ENCODE measurements around the gene TRAPPC3L. TPM values are rescaled to one million over a fixed set of nuclear protein-coding genes. Genes with fewer than 3 reads are reported as not detected.

Gene TRAPPC3L
- total and polyA plus RNA-seq, 2 of the 13 experiments (the other 11 are each of a cell fraction or from before 2014, with no cell fraction given): not detected

DNA sequence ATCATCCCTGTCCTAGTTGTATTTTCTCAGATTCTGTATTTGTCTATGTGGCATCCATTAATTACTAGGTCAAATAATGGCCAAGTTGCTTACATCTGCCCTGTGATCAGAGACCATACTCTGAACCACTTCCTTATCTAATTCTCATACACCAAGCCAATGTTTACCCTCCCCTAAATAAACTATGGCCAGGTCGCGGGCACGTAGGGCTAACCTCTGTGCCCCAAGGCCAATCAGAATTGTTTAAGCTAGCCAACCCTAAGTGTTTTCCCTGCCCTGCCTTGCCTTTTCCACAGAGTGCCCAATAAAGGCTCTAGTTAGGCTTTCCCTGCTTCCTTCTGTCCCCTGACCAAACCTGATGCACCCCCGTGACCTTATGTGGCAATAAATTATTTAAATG lies 5.3 kb upstream of the TRAPPC3L start (continued):
- no peak for TF ChIP-seq HNRNPL (IDR thresholded peaks at IDR 0.05; ENCODE audit: low read depth, low read length)
- no peak for TF ChIP-seq ZNF263 (CRISPR knock-in tag; IDR thresholded peaks at IDR 0.05)
- TF ChIP-seq, protein P1, sequence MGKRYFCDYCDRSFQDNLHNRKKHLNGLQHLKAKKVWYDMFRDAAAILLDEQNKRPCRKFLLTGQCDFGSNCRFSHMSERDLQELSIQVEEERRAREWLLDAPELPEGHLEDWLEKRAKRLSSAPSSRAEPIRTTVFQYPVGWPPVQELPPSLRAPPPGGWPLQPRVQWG (CRISPR knock-in tag; IDR thresholded peaks at IDR 0.05; ENCODE audit: borderline replicate concordance, low read depth): no peak
- no peak for TF ChIP-seq TBP (CRISPR knock-in tag; IDR thresholded peaks at IDR 0.05)
- no peak for TF ChIP-seq KLF16 (CRISPR knock-in tag; IDR thresholded peaks at IDR 0.05)
- TF ChIP-seq, protein P2, sequence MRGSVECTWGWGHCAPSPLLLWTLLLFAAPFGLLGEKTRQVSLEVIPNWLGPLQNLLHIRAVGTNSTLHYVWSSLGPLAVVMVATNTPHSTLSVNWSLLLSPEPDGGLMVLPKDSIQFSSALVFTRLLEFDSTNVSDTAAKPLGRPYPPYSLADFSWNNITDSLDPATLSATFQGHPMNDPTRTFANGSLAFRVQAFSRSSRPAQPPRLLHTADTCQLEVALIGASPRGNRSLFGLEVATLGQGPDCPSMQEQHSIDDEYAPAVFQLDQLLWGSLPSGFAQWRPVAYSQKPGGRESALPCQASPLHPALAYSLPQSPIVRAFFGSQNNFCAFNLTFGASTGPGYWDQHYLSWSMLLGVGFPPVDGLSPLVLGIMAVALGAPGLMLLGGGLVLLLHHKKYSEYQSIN (CRISPR knock-in tag; IDR thresholded peaks at IDR 0.05; ENCODE audit: borderline replicate concordance): no peak
- no peak for TF ChIP-seq ZNF230 (CRISPR knock-in tag; IDR thresholded peaks at IDR 0.05)
- no peak for TF ChIP-seq ZNF232 (CRISPR knock-in tag; IDR thresholded peaks at IDR 0.05; ENCODE audit: borderline replicate concordance)
- TF ChIP-seq ZNF709 (CRISPR knock-in tag; IDR thresholded peaks at IDR 0.05): no peak
- TF ChIP-seq, protein P3, sequence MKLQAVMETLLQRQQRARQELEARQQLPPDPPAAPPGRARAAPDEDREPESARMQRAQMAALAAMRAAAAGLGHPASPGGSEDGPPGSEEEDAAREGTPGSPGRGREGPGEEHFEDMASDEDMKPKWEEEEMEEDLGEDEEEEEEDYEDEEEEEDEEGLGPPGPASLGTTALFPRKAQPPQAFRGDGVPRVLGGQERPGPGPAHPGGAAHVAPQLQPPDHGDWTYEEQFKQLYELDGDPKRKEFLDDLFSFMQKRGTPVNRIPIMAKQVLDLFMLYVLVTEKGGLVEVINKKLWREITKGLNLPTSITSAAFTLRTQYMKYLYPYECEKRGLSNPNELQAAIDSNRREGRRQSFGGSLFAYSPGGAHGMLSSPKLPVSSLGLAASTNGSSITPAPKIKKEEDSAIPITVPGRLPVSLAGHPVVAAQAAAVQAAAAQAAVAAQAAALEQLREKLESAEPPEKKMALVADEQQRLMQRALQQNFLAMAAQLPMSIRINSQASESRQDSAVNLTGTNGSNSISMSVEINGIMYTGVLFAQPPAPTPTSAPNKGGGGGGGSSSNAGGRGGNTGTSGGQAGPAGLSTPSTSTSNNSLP (IDR thresholded peaks at IDR 0.05; ENCODE audit: low read depth, low read length): peak; percentile 68
- TF ChIP-seq RBM22 (optimal IDR thresholded peaks at IDR 0.05; ENCODE audit: low read length): no peak
- no peak for TF ChIP-seq ZFP36L2 (CRISPR knock-in tag; IDR thresholded peaks at IDR 0.05)
- TF ChIP-seq, protein P4, sequence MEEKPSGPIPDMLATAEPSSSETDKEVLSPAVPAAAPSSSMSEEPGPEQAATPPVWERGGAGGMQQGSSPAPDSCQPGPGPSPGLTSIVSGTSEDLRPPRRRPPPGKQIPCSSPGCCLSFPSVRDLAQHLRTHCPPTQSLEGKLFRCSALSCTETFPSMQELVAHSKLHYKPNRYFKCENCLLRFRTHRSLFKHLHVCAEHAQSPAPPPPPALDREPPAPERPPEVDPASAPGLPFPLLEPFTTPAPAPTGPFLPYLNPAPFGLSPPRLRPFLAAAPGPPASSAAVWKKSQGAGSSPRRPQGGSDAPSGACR (CRISPR knock-in tag; IDR thresholded peaks at IDR 0.05): no peak
- no peak for TF ChIP-seq CBX5 (CRISPR knock-in tag; IDR thresholded peaks at IDR 0.05; ENCODE audit: borderline replicate concordance)
- TF ChIP-seq SYNCRIP (IDR thresholded peaks at IDR 0.05; ENCODE audit: insufficient read depth, low read depth, low read length): no peak
- no peak for TF ChIP-seq EZH2 (conservative IDR thresholded peaks at IDR 0.05; ENCODE audit: low read depth, low read length)
- peak; percentile 49; the same call in 1 of the 2 replicates for TF ChIP-seq BCL6 (CRISPR knock-in tag; IDR thresholded peaks at IDR 0.05)
- TF ChIP-seq SP140L (CRISPR knock-in tag; IDR thresholded peaks at IDR 0.05; ENCODE audit: borderline replicate concordance): no peak
- peak; percentile 76; the same call in 1 of the 2 replicates for TF ChIP-seq ZNF441 (CRISPR knock-in tag; IDR thresholded peaks at IDR 0.05; ENCODE audit: borderline replicate concordance)
- TF ChIP-seq, protein P5, sequence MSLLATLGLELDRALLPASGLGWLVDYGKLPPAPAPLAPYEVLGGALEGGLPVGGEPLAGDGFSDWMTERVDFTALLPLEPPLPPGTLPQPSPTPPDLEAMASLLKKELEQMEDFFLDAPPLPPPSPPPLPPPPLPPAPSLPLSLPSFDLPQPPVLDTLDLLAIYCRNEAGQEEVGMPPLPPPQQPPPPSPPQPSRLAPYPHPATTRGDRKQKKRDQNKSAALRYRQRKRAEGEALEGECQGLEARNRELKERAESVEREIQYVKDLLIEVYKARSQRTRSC (CRISPR knock-in tag; IDR thresholded peaks at IDR 0.05; ENCODE audit: low read depth): no peak
- no peak for TF ChIP-seq PHF8 (CRISPR knock-in tag; IDR thresholded peaks at IDR 0.05)
- TF ChIP-seq, protein P6, sequence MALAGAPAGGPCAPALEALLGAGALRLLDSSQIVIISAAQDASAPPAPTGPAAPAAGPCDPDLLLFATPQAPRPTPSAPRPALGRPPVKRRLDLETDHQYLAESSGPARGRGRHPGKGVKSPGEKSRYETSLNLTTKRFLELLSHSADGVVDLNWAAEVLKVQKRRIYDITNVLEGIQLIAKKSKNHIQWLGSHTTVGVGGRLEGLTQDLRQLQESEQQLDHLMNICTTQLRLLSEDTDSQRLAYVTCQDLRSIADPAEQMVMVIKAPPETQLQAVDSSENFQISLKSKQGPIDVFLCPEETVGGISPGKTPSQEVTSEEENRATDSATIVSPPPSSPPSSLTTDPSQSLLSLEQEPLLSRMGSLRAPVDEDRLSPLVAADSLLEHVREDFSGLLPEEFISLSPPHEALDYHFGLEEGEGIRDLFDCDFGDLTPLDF (CRISPR knock-in tag; IDR thresholded peaks at IDR 0.05): no peak
- no peak for TF ChIP-seq ZNF24 (IDR thresholded peaks at IDR 0.05)
- no peak for TF ChIP-seq ZNF367 (CRISPR knock-in tag; IDR thresholded peaks at IDR 0.05; ENCODE audit: borderline replicate concordance)
- TF ChIP-seq, protein P7, sequence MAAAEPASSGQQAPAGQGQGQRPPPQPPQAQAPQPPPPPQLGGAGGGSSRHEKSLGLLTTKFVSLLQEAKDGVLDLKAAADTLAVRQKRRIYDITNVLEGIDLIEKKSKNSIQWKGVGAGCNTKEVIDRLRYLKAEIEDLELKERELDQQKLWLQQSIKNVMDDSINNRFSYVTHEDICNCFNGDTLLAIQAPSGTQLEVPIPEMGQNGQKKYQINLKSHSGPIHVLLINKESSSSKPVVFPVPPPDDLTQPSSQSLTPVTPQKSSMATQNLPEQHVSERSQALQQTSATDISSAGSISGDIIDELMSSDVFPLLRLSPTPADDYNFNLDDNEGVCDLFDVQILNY (CRISPR knock-in tag; conservative IDR thresholded peaks at IDR 0.05): no peak
- no peak for TF ChIP-seq ZNF7 (CRISPR knock-in tag; IDR thresholded peaks at IDR 0.05)

Measured in HepG2 (cell line).